ENCODE measurements around the gene C3orf20.

The C3orf20 gene

GRCh38 chr3:14761866-14762265 is 86.9 kb downstream of the C3orf20 start:
- DNase-seq, result no peak

DNA sequence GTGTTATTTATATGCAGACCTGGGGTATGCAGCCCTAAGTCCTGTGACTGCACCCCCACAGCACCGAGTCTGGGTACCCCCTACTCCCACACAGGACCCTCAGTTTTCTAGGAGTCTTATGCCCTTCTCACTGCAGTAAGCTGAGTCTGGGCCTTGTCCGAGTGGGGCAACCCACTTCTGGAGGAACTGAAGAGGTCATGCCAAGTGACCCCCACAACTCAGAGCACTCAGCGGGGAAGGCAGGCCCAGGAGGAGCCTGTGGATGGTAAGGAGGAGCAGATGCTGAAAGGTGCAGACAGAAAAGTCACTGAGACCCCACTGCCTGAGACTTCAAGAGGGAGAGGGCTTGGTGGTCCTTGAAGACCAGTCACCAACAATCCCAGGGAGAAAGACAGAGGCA is 87.8 kb downstream of the C3orf20 start:
- DNase-seq, result no peak

GRCh38 chr3:14764331-14765059 is 89.6 kb downstream of the C3orf20 start:
- DNase-seq, result no peak

GRCh38 chr3:14765060-14765400 is 90.1 kb downstream of the C3orf20 start:
- no peak for DNase-seq

DNA sequence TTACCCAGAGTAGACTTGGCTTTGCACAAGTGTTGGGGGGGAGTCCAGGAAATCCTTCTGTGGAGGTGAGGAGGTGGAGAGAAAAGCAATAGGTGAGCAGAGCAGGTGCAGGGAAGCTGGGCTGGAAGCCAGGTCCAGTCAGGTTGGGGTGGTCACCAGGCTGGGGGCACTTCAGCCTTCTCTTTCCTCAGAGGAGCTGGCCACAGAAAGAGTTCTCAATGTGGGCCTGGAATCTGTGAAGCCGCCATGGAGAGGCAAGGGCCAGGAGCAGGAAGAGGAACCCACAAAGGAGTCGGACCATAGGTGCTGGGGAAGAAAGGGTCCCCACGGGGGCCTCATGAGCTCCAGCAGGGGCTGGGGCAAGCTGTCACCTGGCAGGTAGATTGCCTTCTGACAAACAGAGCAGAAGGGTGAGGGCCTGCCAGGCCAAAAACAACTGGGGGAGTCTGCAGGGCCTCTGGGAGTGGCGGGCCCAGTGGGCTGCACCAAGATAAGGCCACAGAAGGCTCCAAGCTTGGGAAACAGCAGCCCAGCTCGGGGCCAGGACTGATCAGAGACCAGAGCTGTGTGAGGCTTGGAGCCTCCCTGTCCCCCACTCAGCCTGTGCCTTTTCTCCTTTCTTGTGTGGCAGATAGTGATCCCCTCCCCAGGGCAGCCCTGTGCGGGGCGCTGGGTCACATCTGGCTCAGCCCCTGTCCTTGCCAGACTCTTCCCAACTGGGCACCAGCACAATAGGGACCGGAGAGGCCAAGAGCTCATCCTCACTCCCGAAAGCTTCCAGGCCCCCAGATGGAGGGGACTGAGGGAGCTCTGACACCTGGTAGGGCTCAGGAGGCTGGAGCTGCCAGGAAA is 90.9 kb downstream of the C3orf20 start:
- DNase-seq, result no peak

DNA sequence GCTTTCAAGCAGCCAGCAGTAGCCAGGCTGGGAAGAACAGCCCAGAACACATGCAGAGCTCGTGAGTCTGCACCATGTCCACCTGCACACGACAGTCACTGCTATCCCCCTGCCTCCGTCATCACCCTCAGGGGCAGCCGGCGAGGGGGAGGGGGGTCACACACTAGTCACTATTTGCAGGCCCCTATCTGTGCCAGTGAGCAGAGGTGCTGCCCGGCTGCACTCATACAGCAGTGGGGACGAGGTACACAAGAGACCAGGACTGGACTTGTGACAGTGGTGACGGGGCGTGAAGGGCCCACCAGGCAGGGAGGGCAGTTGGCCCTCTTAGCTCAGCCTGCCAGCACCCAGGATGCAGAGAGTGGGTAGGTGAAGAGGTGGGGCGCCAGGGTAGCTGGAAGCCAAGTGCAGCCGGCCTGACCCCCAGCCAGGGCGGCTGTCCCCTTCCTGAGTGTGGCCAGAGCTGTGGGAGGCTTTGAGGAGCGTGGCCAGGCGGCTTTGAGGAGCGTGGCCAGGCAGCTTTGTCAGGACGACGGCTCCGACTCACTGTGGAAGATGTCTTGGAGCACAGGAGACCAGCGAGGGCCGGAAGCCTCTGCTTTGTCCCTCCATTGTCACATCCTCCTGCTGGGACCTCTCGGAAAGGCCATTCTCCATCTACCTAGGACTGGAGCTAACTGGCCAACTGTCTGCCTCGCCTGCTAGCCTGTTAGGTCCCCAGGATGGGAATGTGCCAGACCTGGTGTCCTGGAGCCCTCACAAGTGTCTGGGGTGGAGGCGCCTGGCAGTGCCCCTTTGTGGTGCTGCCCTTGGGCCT is 91.7 kb downstream of the C3orf20 start:
- DNase-seq, result no peak

DNA sequence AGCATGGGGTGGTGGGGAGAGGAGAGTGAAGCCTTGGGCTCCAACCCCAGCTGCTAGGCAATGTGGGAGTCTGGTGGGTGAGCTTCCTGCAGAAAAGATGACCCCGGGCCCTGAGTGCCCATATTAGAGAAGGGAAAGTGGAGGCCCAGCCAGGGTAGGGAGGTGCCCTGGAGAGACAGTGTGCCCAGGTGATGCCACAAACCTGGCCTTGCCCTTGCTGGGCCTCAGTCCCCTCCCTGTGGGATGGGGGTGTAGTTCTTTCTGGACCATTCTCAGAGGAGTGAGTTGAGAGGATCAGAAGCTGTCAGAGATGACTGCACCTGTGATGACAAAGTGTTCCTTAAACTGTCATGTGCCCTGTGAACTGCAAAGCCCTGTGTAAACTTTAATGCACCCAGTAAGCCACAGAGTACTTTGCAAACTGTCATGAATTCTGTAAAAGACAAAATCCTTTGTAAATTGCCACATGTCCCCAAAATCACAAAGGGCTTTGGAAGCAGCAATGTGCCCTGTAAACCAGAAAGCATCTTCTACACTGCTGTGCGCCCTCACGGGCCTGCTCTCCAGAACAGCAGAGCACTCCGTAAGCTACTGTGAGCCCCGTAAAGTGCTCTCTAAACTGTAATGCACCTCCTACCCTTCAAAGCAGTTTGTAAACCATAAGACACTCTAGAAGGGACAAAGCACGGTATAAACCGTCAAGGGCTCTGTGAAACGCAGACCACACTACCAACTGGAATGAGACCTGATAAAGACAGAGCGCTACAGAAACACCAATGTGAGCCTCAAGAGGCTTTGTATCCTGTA is 92.5 kb downstream of the C3orf20 start:
- no peak for DNase-seq

- no peak for DNase-seq
Measured at GRCh38 chr3:14768182-14768790, 93.3 kb downstream of the C3orf20 start.

DNA sequence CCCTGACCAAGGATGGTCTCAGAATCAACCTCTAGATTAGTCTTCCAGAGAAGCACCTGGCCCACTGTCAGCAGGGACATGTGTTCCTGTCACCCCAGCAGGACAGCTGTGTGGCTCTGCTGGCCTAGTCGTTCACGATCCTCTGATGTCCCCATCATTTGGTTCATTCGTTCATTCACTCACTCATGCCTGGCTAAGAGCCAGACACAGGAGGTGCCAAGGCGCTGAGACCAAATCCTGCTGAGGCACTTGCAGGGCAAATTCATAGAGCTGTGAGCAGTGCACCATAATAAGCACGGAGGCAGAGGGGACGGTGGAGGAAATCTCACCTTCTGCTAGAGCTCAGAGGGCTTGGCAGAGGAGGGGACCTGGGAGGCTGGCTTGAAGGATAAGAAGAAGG is 93.9 kb downstream of the C3orf20 start:
- DNase-seq, result no peak

GRCh38 chr3:14769544-14770325 is 94.8 kb downstream of the C3orf20 start:
- no peak for DNase-seq

GRCh38 chr3:14770591-14770990 is 95.7 kb downstream of the C3orf20 start:
- DNase-seq, result no peak

DNA sequence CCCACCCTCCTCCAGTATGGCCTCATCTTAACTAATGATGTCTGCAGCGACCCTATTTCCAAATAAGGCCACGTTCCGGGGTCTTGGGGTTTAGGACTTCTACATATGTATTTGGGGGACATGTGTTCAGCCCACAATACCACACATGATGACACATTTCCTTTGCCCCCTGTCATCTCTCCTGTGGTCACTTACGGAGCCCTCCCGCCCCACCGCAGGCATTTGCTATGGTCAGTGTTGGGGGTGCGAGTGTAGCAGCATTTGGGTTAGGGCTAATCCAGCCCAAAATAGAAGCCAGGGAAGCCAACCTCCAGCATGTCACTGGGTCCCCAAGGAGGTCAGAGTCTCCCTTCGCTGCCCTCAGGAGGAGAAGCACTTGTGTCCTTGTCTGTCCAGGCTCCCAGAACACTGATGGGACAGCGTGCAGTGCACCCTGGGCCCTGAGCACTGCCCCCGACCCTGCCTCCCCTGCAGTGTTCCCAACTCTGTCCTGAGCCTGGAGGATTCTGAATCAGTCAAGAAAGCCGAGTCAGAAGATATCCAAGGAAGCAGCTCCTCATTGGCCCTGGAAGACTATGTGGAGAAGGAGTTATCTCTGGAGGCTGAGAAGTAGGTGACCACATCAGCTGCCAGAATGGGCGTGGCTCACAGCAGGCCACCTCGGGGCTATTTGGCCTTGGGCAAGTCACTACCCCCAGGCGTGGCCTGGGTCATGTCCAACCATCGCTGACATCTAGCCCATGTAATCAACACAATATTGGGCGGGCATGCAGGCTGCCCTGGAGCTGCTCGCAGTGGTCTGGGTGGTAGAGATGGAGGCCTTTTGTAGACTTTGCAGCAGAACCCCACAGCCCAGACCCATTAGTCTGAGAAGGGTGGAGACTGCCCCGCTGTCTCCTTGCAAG is 96.9 kb downstream of the C3orf20 start:
- no peak for DNase-seq

- no peak for DNase-seq
Measured at GRCh38 chr3:14772533-14773138, 97.7 kb downstream of the C3orf20 start.

- DNase-seq, result no peak
Measured at GRCh38 chr3:14773281-14773680, 98.3 kb downstream of the C3orf20 start.

DNA sequence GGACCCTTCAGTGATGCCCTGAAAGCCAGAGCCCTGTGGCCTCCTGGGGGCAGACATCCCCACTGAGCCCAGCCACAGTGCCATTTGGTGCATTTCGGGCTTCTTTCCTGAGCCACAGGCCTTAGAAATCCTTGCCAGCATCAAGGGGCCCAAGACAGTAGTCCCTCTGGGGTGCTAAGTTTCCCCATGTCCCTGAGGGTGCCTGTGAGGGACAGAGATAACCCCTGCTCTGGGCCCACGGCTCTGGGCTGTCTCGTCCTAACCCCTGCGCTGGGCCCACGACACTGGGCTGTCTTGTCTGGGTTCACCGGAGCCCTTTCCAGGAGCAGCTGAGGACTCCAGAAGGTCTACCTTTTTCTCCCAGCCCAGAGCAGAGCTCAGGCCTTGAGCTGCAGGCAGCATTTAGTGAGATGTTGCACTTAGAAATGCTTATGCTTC is 98.8 kb downstream of the C3orf20 start:
- DNase-seq, result no peak

- DNase-seq, result no peak
Measured at GRCh38 chr3:14774431-14774830, 99.5 kb downstream of the C3orf20 start.

GRCh38 chr3:14775011-14775410 is 100.1 kb downstream of the C3orf20 start:
- no peak for DNase-seq

- no peak for DNase-seq
Measured at GRCh38 chr3:14775563-14775962, 100.6 kb downstream of the C3orf20 start.

- no peak for DNase-seq
Measured at GRCh38 chr3:14779069-14779685, 104.2 kb downstream of the C3orf20 start.
